Keratinocyte (primary cell): Measurements from ENCODE around the gene RBM24.

ENCODE experiments used
- EZH2 ChIP-seq: IDR thresholded peaks from one replicate; pipeline ENCODE4 v1.6.1; 2012; ENCODE audit warnings: inconsistent platforms, mild to moderate bottlenecking, low read length, moderate library complexity
- TF ChIP-seq, protein P1 (sequence below), 3 experiments: IDR thresholded peaks in 1 of 3; conservative IDR thresholded peaks in 1 of 3; optimal IDR thresholded peaks in 1 of 3; 2 replicates in 2 of 3; 3 replicates in 1 of 3; pipeline versions ENCODE3 to v1.5.1; 2011; ENCODE audit warnings: low read length in 3 of 3, mild to moderate bottlenecking in 3 of 3, moderate library complexity in 2 of 3, control low read depth in 1 of 3, inconsistent platforms in 1 of 3; ENCODE audit not compliant: insufficient read depth in 2 of 3; ENCODE audit errors: extremely low read depth in 1 of 3

DNA sequence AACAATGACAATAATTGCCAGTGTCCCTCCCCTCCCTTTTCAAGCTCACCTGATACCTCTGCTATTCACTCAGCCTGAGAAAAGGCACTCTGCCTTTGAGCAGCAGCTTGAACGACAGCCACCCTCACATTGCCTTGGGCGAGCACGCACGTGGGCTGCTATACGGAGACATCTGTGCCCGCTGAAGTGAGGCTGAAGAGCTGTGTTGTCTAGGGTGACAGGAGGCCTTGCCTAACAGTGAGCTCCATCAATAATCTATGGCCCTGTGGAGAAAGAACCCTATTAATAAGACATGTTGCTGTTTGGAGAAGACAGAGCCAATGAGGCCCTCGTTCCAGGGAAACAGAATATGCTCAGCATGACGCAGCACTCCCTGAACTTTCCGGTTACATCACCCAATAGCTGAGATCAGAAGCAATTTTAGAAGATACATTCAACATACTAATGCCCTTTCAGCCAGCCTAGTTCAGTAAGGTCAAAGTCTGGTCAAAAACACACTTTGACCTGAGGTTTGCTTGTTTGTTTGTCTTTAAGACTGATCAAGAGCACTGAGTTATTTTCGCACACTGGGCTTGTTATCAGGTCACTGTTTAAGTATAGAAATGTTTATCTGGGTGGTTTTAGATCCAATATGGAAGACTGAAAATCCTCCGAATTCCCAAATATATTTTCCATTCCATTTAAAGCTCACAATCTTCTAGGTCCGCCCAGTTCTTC, 30.6 kb downstream of the RBM24 start:
- TF ChIP-seq, protein P1, sequence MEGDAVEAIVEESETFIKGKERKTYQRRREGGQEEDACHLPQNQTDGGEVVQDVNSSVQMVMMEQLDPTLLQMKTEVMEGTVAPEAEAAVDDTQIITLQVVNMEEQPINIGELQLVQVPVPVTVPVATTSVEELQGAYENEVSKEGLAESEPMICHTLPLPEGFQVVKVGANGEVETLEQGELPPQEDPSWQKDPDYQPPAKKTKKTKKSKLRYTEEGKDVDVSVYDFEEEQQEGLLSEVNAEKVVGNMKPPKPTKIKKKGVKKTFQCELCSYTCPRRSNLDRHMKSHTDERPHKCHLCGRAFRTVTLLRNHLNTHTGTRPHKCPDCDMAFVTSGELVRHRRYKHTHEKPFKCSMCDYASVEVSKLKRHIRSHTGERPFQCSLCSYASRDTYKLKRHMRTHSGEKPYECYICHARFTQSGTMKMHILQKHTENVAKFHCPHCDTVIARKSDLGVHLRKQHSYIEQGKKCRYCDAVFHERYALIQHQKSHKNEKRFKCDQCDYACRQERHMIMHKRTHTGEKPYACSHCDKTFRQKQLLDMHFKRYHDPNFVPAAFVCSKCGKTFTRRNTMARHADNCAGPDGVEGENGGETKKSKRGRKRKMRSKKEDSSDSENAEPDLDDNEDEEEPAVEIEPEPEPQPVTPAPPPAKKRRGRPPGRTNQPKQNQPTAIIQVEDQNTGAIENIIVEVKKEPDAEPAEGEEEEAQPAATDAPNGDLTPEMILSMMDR (optimal IDR thresholded peaks at IDR 0.05 in 1 of 3, IDR thresholded peaks at IDR 0.05 in 1 of 3, conservative IDR thresholded peaks at IDR 0.05 in 1 of 3; ENCODE audit: extremely low read depth in 1 of 3, insufficient read depth in 2 of 3, low read length in 3 of 3) = no peak
- no peak for TF ChIP-seq EZH2
